Activated CD4-positive, alpha-beta T cell treated with anti-CD3 and anti-CD28 coated beads, Interleukin-2, amount 10 ng/mL, durations not matched to agents 24 days and 14 days (primary cell): Measurements from ENCODE around the gene STK10. TPM values are rescaled to one million over a fixed set of nuclear protein-coding genes. Genes with fewer than 3 reads are reported as not detected.

Experiments used
- DNase-seq: peaks from one replicate; pipeline ENCODE4 v3.0.0; 2022
- H3K27ac Mint-ChIP-seq: one replicate; pipeline ENCODE4 v1.8.0; 2022; ENCODE audit warnings: mild to moderate bottlenecking, mixed read lengths
- H3K27me3 Mint-ChIP-seq: one replicate; pipeline ENCODE4 v1.8.0; 2022; ENCODE audit warnings: mixed read lengths
- H3K36me3 Mint-ChIP-seq: one replicate; pipeline ENCODE4 v1.8.0; 2022; ENCODE audit warnings: low read depth, mild to moderate bottlenecking, mixed read lengths
- H3K4me1 Mint-ChIP-seq: one replicate; pipeline ENCODE4 v1.8.0; 2021; ENCODE audit warnings: mixed read lengths
- H3K4me3 Mint-ChIP-seq: one replicate; pipeline ENCODE4 v1.8.0; 2022; ENCODE audit warnings: mild to moderate bottlenecking, moderate library complexity, mixed read lengths
- H3K9me3 Mint-ChIP-seq: one replicate; pipeline ENCODE4 v1.8.0; 2021; ENCODE audit warnings: mixed read lengths
- intact Hi-C: fragments of 100-400 bp; cut with micrococcal nuclease; formaldehyde crosslinking; loops from one replicate; pipeline ENCODE4 v1.15.1; 2023
- total RNA-seq: library from RNA; stranded (reverse); gene quantifications from 2 replicates; pipeline ENCODE4 v1.2.3, GENCODE V29; 2022

The STK10 gene
- total RNA-seq, 1 donor from 2014 or later, result 87.9 TPM

DNA sequence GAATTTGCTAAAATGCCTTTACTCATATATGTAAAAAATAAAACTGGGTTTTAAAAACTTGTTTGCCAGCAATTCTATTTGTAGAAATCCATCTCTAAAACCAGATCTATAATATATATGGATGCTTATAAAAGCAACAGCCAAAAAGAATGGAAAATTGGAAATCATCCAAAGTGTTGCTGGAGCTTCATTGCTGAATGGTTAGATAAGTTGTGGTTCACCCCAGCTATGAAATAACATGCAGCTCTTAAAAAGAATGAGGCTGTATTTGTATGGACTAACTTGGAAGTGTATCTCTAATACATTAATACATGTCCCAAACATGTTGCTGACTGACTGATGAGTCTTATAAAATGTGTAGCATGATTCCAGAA, 76.2 kb downstream of the STK10 start:
- intact Hi-C loops, result loop anchor here (1.0 to 5.0 kb wide), 7 partner anchors 21 to 300 kb away; partner anchors contain the start of gene STK10
- H3K4me1 Mint-ChIP-seq, result peaks cover 72% of the 10 kb centered on the region
- no peaks in the 10 kb centered on the region for H3K27me3 Mint-ChIP-seq
- H3K9me3 Mint-ChIP-seq, result no peaks in the 10 kb centered on the region
- peaks cover 44% of the 10 kb centered on the region for H3K36me3 Mint-ChIP-seq
- H3K27ac Mint-ChIP-seq, result peak overlapping the region; percentile 90
- no peak for DNase-seq
- peak overlapping the region; percentile 77 for H3K4me3 Mint-ChIP-seq

GRCh38 chr5:172110921-172111851, 76.8 kb downstream of the STK10 start:
- Mint-ChIP-seq H3K27ac (peak overlapping the region; percentile 90), H3K27me3 (no peaks in the 10 kb centered on the region), H3K36me3 (peaks cover 38% of the 10 kb centered on the region), H3K4me3 (peak overlapping the region; percentile 77), H3K9me3 (no peaks in the 10 kb centered on the region), H3K4me1 (peaks cover 70% of the 10 kb centered on the region)
- intact Hi-C loops, result loop anchor here (1.0 to 5.0 kb wide), 7 partner anchors 22 to 301 kb away; partner anchors contain the start of gene STK10
- peak; percentile 91 for DNase-seq

- H3K4me3 Mint-ChIP-seq, result peak overlapping the region; percentile 35
- peaks cover 65% of the 10 kb centered on the region for H3K4me1 Mint-ChIP-seq
- H3K27me3 Mint-ChIP-seq, result no peaks in the 10 kb centered on the region
- H3K27ac Mint-ChIP-seq, result peak overlapping the region; percentile 90
- intact Hi-C loops, result loop anchor here (2.0 to 5.0 kb wide), 3 partner anchors 22 to 302 kb away; no protein-coding TSS in a partner anchor
- H3K36me3 Mint-ChIP-seq, result peaks cover 36% of the 10 kb centered on the region
- DNase-seq, result no peak
- H3K9me3 Mint-ChIP-seq, result no peaks in the 10 kb centered on the region
Measured at GRCh38 chr5:172110260-172110815, 77.7 kb downstream of the STK10 start.

- Mint-ChIP-seq H3K27ac (peak overlapping the region; percentile 90), H3K9me3 (no peaks in the 10 kb centered on the region), H3K4me1 (peaks cover 60% of the 10 kb centered on the region), H3K27me3 (no peaks in the 10 kb centered on the region), H3K4me3 (peak overlapping the region; percentile 44), H3K36me3 (peaks cover 34% of the 10 kb centered on the region)
- intact Hi-C loops, result loop anchor here (2.0 to 5.0 kb wide), 3 partner anchors 23 to 303 kb away; no protein-coding TSS in a partner anchor
- no peak for DNase-seq
Measured at GRCh38 chr5:172109749-172110148, 78.3 kb downstream of the STK10 start.

DNA sequence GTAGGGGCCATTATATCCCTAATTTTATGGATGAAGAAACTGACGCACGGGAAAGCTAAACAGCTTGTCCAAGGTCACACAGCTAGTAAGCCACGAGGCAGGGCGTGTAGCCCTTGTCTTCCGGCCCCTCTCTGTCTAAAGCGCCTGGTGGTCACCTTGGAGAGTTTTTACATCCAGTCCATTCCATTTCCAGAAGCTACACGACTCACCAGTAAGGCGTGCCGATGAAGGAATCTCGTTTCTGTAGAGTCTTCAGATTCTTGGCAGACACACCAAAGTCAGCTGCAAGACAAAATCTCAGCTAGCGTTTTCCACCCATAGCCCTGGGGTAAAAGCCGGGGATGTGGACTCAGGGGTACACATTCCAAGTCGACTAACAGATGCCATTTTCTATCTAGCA, 80.5 kb downstream of the STK10 start:
- intact Hi-C loops, result loop anchor here (1.0 kb wide), 2 partner anchors 81 to 186 kb away; partner anchors contain the start of gene STK10
- Mint-ChIP-seq H3K27me3 (no peaks in the 10 kb centered on the region), H3K36me3 (peaks cover 36% of the 10 kb centered on the region), H3K4me3 (no peak overlapping the region), H3K9me3 (no peaks in the 10 kb centered on the region), H3K27ac (no peak overlapping the region), H3K4me1 (peaks cover 48% of the 10 kb centered on the region)
- DNase-seq, result no peak

DNA sequence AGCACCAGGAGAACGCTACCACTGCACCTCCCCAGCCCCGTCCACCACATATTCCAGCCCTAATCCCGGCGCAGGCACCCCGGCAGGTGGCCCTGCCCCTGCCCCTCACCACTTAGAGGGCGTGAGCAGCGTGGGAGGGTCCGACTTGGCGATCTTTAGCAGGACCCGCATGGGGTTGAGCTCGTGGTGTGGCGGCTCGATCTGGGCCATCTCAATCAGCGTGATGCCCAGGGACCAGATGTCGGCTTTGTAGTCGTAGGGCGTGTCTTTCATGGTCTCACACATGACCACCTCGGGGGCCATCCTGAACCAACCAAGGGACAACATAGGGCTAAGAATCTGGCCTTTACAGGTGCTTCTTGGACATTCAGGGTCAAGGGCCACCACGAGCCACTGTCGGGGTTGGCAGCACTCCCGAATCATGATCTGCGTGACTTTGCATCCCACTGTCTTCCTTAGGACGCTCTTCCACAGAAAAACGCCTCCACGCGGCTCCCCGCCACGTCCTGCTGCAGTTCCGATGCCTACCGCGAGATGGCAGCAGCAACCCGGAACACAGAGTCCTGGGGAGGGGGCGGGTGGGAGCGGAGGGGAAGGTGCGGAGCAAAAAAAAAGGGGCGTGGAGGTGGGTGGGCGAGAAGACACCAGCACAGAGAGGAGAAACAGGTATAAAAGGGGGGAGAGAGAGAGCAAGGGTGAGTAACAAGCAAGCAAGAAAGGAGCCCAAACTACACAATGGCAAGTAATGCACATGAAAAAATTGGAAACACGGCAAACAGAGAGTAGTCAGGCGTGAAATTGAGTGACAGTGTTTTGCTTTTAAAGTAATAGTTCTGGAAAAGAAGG, 81.3 kb downstream of the STK10 start:
- H3K27ac Mint-ChIP-seq, result peak overlapping the region; percentile 75
- H3K9me3 Mint-ChIP-seq, result no peaks in the 10 kb centered on the region
- H3K27me3 Mint-ChIP-seq, result no peaks in the 10 kb centered on the region
- intact Hi-C loops, result loop anchor here (1.0 kb wide), 2 partner anchors 82 to 187 kb away; partner anchors contain the start of gene STK10
- H3K36me3 Mint-ChIP-seq, result peaks cover 43% of the 10 kb centered on the region
- peaks cover 51% of the 10 kb centered on the region for H3K4me1 Mint-ChIP-seq
- no peak overlapping the region for H3K4me3 Mint-ChIP-seq
- peak; percentile 91 for DNase-seq

DNA sequence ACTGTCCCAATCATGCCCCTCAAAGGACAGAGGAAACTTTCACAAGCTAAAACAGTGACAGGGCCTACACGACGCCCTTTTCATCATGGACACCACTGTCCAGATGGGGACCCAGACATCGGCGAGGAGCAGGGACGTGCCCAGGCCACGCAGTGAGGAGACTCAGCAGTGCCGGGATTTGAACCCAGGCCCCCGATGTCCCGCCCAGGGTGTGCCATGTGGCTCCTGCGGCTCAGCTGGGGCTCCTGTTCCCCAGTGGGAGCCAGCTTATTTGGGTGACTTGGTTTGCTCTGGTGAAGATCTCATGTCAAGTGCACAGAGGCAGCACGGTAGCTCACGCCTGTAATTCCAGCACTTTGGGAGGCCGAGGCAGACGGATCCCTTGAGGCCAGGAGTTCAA, 82.2 kb downstream of the STK10 start:
- DNase-seq, result no peak
- Mint-ChIP-seq H3K4me3 (no peak overlapping the region), H3K9me3 (no peaks in the 10 kb centered on the region), H3K27me3 (no peaks in the 10 kb centered on the region), H3K27ac (no peak overlapping the region), H3K36me3 (peaks cover 47% of the 10 kb centered on the region), H3K4me1 (peaks cover 42% of the 10 kb centered on the region)
- intact Hi-C loops, result no loop called here

DNA sequence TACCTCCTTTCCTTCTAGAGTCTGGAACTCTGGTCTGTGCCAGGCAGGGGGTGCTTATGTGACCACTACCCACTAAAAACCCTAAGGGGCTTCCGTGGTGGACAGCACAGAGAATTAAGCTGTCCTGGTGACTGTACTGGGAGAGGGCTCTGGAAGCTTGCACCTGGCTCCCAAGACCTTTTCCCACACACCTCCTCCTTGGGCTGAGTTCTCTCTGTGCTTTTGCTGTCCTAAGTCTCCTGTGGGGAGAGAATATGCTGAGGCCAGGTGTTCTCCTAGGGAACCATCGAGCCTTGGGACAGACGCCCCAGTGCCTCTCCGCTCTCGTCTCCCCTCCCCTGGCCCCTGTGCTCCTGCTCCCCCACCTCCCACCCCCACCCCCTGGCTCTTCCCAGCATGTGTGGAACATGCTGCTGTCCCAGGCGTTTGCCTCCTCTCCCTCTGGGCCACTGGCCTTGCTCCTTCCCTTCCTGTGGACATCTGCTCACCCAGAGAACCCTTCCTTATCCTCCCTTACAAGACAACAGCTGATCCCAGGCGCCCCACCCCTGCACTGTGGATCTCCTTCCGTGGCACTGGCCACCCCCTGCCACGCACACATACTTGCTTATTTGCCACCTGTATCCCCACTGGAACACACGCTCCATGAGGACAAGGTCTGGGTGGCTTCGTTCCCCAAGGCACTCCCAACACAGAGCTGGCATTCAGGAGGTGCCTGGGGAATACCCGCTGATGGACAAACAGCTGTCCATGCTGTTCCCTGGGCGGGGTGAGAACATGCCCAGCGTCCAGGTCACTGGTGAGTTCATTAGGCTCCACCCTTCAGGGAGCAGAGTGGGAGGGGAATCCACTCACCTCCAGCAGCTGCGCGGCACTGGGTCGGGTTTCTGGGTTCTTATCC, 83.0 kb downstream of the STK10 start:
- Mint-ChIP-seq H3K27ac (peak overlapping the region; percentile 54), H3K36me3 (peaks cover 47% of the 10 kb centered on the region), H3K4me1 (peaks cover 35% of the 10 kb centered on the region), H3K9me3 (no peaks in the 10 kb centered on the region), H3K27me3 (no peaks in the 10 kb centered on the region), H3K4me3 (no peak overlapping the region)
- intact Hi-C loops, result no loop called here
- DNase-seq, result no peak

- Mint-ChIP-seq H3K36me3 (peaks cover 46% of the 10 kb centered on the region), H3K4me1 (peaks cover 25% of the 10 kb centered on the region), H3K27me3 (no peaks in the 10 kb centered on the region), H3K27ac (no peak overlapping the region), H3K4me3 (no peak overlapping the region), H3K9me3 (no peaks in the 10 kb centered on the region)
- DNase-seq, result no peak
- intact Hi-C loops, result no loop called here
Measured at GRCh38 chr5:172104021-172104420, 84.0 kb downstream of the STK10 start.

DNA sequence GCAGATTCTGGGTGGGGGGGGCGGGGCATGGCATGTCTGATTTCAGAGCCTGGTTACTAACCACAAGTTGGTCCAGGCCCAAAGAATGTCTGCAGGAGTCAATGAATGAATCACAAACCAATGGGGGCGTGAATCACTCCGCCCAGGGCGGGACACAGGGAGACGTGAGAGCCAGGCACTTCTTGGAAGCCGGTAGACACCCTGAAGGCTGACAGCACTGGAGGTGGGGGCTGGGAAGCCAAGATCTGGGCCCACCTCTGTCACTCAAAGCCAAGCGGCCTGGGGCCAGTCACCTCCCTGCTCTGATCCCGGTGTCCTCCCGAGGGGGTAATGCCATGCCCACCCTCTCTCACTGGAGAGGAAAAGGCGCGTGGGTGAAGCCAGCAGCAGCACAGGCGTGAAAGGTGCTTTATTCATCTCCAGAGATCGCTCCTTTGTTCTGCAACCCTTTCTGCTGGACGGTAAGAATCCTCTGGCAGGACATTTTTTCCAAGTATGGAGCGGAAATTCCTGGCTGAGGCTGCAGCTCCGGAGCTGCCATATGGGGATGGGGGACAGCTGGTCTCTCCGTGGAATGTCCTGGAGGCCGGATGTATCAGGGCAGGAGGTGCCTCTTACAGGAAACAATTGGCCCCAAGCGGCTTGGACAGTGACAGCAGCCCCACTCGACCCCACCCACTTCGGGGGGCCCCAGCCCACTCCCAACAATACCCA, 85.0 kb downstream of the STK10 start:
- DNase-seq, result no peak
- Mint-ChIP-seq H3K27ac (no peak overlapping the region), H3K9me3 (no peaks in the 10 kb centered on the region), H3K36me3 (peaks cover 53% of the 10 kb centered on the region), H3K4me1 (peaks cover 25% of the 10 kb centered on the region), H3K27me3 (no peaks in the 10 kb centered on the region), H3K4me3 (no peak overlapping the region)
- intact Hi-C loops, result no loop called here

- peaks cover 23% of the 10 kb centered on the region for H3K4me1 Mint-ChIP-seq
- no peaks in the 10 kb centered on the region for H3K9me3 Mint-ChIP-seq
- no peak for DNase-seq
- peaks cover 60% of the 10 kb centered on the region for H3K36me3 Mint-ChIP-seq
- peak overlapping the region; percentile 27 for H3K27ac Mint-ChIP-seq
- no peak overlapping the region for H3K4me3 Mint-ChIP-seq
- H3K27me3 Mint-ChIP-seq, result no peaks in the 10 kb centered on the region
- intact Hi-C loops, result no loop called here
Measured at GRCh38 chr5:172102218-172102870, 85.7 kb downstream of the STK10 start.
